ENCODE results near the gene TCF15. TPM values are rescaled to one million over a fixed set of nuclear protein-coding genes. Genes with fewer than 3 reads are reported as not detected.

Gene TCF15
- total RNA-seq, 4 donors from 2014 or later: 3.0 to 6.6 (median 4.5) TPM; not detected in 1

DNA sequence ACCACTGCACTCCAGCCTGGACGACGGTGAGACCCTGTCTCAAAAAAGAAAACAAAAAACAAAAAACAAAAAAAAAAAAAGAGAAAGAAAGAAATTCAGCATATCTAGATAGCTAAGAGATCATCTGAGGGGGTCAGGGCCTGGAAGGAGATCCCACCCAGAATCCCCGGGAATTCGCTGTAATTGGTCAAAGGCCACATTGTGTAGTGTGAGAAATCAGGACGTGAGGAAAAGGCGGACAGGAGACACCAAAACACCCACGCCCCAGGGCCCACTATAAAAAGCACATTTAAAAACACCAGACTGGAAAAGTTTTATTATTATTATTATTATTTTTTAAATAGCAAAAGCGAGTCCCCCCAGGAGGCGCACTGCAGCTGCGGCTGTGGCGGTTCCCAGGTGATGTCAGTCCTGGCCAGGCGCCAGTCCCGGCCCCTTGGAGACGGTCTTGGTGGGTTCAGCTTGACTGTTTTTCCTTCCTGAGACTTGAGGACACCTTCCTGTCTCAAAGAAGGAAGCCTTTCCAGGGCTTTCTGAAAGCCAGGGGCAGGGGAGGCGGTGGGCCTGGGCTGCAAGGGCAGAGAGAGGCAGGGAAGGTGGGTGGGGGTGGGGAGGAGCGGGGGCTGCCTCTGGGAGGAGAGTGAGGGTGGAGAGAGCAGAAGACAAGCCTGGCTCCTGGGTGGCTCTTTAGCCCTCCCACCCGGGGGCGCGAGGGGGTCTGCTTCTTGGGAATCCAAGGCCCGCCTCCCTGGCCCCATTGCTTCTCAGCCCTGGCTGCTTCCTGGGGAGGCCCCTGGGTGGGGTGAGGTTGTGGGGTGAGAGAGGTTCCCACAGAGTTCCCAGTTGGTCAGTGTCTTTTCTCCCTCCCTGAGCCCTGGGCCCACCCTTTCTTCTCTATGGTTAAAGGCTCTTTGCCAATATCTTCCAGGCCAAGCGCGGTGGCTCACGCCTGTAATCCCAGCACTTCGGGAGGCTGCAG, 14.5 kb downstream of the TCF15 start:
- peaks cover 45% of the 10 kb centered on the region for H3K27me3 ChIP-seq
- H3K9me3 ChIP-seq: no peaks in the 10 kb centered on the region
- H3K27ac ChIP-seq: peak overlapping the region in 1 of 4 donors; percentile 56
- no peak for ATAC-seq
- TF ChIP-seq POLR2A (IDR thresholded peaks at IDR 0.05) (no peak), EP300 (IDR thresholded peaks at IDR 0.05) (no peak), POLR2AphosphoS5 (IDR thresholded peaks at IDR 0.05) (no peak)
- TF ChIP-seq, protein P1, sequence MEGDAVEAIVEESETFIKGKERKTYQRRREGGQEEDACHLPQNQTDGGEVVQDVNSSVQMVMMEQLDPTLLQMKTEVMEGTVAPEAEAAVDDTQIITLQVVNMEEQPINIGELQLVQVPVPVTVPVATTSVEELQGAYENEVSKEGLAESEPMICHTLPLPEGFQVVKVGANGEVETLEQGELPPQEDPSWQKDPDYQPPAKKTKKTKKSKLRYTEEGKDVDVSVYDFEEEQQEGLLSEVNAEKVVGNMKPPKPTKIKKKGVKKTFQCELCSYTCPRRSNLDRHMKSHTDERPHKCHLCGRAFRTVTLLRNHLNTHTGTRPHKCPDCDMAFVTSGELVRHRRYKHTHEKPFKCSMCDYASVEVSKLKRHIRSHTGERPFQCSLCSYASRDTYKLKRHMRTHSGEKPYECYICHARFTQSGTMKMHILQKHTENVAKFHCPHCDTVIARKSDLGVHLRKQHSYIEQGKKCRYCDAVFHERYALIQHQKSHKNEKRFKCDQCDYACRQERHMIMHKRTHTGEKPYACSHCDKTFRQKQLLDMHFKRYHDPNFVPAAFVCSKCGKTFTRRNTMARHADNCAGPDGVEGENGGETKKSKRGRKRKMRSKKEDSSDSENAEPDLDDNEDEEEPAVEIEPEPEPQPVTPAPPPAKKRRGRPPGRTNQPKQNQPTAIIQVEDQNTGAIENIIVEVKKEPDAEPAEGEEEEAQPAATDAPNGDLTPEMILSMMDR (IDR thresholded peaks at IDR 0.05): no peak
- WGBS, 2 donors (ENCODE audit: low coverage in 1 of 2): 43 to 52% methylated on average over 5 to 16 of the region's 24 CpGs
- H3K4me3 ChIP-seq: no peak overlapping the region
- no peaks in the 10 kb centered on the region for H3K4me1 ChIP-seq
- no peaks in the 10 kb centered on the region for H3K36me3 ChIP-seq

DNA sequence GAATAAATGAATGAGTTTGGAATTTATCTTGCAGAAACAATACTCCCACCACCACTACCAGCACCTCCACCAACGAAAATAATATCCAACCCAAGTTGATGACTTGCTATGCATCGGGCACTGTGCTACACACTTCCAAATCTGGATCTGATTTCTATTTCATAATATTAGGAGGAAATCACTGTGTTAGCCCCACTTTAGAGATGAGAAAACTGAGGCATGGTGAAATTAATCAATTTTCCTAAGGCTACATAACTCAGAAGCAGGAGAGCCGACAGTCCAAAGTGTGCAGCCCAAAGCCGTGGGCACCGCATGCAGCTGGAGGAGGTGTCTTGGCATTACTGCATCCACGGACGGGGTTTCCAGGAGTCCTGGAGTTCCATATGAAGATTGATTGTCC, 17.6 kb downstream of the TCF15 start:
- Histone ChIP-seq H3K36me3 (no peaks in the 10 kb centered on the region), H3K27me3 (peaks cover 45% of the 10 kb centered on the region), H3K9me3 (no peaks in the 10 kb centered on the region), H3K4me1 (no peaks in the 10 kb centered on the region), H3K4me3 (no peak overlapping the region), H3K27ac (no peak overlapping the region)
- TF ChIP-seq POLR2A (IDR thresholded peaks at IDR 0.05): no peak
- TF ChIP-seq POLR2AphosphoS5 (IDR thresholded peaks at IDR 0.05): no peak
- TF ChIP-seq, protein P1 (IDR thresholded peaks at IDR 0.05): no peak
- TF ChIP-seq EP300 (IDR thresholded peaks at IDR 0.05): no peak
- WGBS, 2 donors (ENCODE audit: low coverage in 1 of 2): 80% methylated on average over 6 of the region's 7 CpGs; no CpG with 5 or more reads in 1 of the 2 donors
- ATAC-seq: no peak

DNA sequence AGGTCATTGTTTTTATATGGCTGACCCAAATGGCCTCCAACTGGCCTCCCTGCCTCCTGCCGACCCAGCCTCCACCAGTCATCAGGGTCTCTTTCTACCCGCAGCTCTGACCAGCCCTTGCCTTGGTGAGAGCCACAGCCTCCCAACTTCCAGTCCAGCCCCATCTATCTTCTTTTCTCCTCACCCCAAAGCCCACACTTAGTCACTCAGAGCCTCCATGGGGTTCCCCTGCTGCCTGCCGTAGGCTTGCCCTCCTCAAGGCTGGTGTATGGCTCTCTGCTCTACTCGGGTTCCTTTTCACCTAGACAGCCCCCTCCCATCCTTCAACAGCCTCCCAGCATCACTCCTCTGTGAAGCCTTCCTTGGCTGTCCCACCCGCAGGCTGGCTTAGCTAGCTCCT, 18.2 kb downstream of the TCF15 start:
- H3K9me3 ChIP-seq: no peaks in the 10 kb centered on the region
- no peak overlapping the region for H3K4me3 ChIP-seq
- ATAC-seq: no peak
- no peaks in the 10 kb centered on the region for H3K4me1 ChIP-seq
- WGBS, 2 donors (ENCODE audit: low coverage in 1 of 2): 75 to 79% methylated on average over 4 to 5 of the region's 5 CpGs
- H3K27ac ChIP-seq: no peak overlapping the region
- no peaks in the 10 kb centered on the region for H3K36me3 ChIP-seq
- no peak for TF ChIP-seq POLR2AphosphoS5 (IDR thresholded peaks at IDR 0.05)
- no peak for TF ChIP-seq EP300 (IDR thresholded peaks at IDR 0.05)
- TF ChIP-seq POLR2A (IDR thresholded peaks at IDR 0.05): no peak
- TF ChIP-seq, protein P1 (IDR thresholded peaks at IDR 0.05): no peak
- H3K27me3 ChIP-seq: peaks cover 45% of the 10 kb centered on the region

DNA sequence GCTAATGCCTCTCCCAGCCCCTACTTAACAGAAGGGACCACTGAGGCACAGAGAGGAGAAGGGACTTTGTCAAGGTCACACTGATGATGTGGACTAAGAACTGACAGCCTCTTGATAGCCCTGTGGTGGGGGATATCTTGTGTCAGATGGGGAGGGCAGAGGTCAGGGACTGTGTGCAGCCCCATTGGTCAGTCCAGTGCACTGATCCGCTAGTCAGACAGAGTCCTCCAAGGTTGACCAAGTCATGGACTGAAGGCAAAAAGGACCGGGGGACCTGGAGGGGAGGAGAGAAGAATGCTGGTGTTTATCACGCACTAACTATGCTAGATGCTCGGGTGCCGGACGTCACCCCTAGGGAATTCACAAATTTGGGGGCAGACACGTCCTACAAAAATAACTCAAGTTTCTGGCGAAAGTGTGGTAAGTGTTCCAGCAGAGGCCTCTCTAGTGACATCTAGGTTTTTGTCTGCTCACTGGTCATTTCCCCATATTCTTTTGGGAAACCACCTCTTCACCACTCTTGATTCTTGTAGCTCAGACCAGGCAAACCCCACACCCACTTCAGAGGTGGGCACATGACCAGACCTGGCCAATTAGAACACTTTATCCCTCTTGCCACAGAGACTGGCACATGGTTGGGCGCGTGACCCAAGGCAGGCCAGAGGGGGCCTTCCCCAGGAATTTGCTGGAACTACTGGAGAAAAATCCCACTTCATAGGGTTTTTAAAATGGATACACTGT, 21.0 kb downstream of the TCF15 start:
- 62 to 83% methylated on average over 5 to 8 of the region's 10 CpGs for WGBS, 2 donors (ENCODE audit: low coverage in 1 of 2)
- no peak for TF ChIP-seq EP300 (IDR thresholded peaks at IDR 0.05)
- TF ChIP-seq POLR2AphosphoS5 (IDR thresholded peaks at IDR 0.05): no peak
- no peak for TF ChIP-seq POLR2A (IDR thresholded peaks at IDR 0.05)
- TF ChIP-seq, protein P1 (IDR thresholded peaks at IDR 0.05): no peak
- Histone ChIP-seq H3K27me3 (peaks cover 49% of the 10 kb centered on the region), H3K27ac (no peak overlapping the region), H3K4me3 (no peak overlapping the region), H3K9me3 (no peaks in the 10 kb centered on the region), H3K4me1 (no peaks in the 10 kb centered on the region), H3K36me3 (no peaks in the 10 kb centered on the region)
- ATAC-seq: no peak
